Umbilical cord (tissue), 2 donors: ENCODE results near the gene MEOX1. TPM values are rescaled to one million over a fixed set of nuclear protein-coding genes. Genes with fewer than 3 reads are reported as not detected.

Experiments
- DNase-seq: peaks from one replicate; pipeline ENCODE4 v3.0.0-alpha.2; 2015; ENCODE audit warnings: low spot score
- total RNA-seq: library from RNA; depleted of rRNA; stranded (reverse); fragments of >200 nt; gene quantifications from one replicate; pipeline ENCODE4 v1.2.3, GENCODE V29; 2014; ENCODE audit warnings: low replicate concordance; ENCODE audit not compliant: insufficient read depth

Gene MEOX1
- total RNA-seq, 1 donor from 2014 or later, result 4.6 TPM

DNA sequence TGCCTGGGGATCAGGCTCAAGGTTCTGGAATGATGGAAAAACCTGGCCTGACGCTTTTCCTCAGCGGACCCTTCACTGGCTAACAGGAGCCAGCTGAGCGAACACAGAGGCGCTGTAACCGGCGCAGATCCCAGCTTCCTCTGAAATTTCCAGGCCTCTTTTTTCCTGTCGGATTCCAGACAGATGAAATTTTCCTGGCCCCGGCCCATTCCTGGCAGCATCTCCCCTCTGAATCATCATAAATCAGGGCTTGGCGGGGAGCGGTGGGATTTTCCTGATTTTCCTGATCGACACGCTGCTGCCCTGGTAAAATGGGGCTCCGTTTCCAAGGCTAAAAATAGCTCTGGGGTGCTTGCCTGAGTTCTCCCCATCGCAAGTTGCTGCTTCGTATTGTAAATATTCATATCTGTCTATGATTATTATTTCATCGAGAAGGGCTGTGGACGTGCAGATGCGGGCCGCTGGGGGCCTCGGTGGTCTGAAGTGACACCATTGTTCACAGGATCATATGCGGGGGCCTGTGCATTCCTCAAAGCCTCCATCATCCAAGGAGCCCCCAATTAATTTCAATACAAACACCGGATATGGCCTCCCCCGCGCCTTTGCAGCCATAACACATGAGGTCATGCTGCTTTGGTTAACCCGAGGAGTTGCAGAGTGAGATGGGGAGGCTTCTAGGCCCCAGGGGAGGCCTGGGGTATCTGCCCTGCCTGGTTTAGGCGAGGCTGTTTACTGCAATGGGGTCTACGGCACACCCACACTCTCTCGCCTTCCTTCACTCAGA is 69.8 kb downstream of the MEOX1 start:
- peak; percentile 91 for DNase-seq

DNA sequence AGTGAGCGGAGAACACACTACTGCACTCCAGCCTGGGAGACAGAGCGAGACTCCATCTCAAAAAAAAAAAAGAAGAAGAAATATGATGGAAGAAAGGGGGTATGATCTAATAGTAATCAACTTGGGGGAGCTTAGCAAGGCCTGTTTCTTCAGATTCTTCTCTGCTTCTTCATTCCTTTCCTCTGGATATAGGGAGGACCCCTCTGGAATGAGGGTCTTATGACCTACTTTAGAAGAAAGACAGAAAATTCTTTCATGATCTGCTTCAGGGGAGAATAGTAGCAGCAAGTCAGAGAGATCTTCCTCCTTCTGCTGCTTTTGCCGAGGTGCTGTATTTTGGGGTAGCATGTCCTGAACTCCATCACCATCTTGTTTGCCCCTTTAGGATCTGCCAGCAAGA is 70.7 kb downstream of the MEOX1 start:
- DNase-seq, result peak; percentile 67

Other genes starting within 250 kb of the MEOX1 start
- gene DHX8, start 177.9 kb downstream of the MEOX1 start, total RNA-seq, result 12.5 TPM
- gene ETV4, start 115.6 kb downstream of the MEOX1 start, total RNA-seq, result not detected
- gene SOST, start 96.9 kb upstream of the MEOX1 start, total RNA-seq, result 0.96 TPM
- 57.5 TPM for gene DUSP3, start 117.1 kb upstream of the MEOX1 start, total RNA-seq
- gene CFAP97D1, start 118.5 kb upstream of the MEOX1 start, total RNA-seq, result 1.4 TPM
- 11.6 TPM for gene MPP3, start 171.2 kb upstream of the MEOX1 start, total RNA-seq
- gene CD300LG, start 185.3 kb upstream of the MEOX1 start, total RNA-seq, result not detected
- gene MPP2, start 245.6 kb upstream of the MEOX1 start, total RNA-seq, result 5.5 TPM